Erythroblast (primary cell): Measurements from ENCODE around the gene NUMBL.

Experiments used
- GATA1 ChIP-seq: IDR thresholded peaks from 2 replicates; pipeline ENCODE4 v1.6.1; 2011; ENCODE audit warnings: low read depth, mild to moderate bottlenecking, control low read depth, low read length, moderate library complexity
- POLR2A ChIP-seq: IDR thresholded peaks from 2 replicates; pipeline ENCODE4 v1.6.1; 2011; ENCODE audit warnings: mild to moderate bottlenecking, low read length

GRCh38 chr19:40672573-40673299 lies 17.7 kb downstream of the NUMBL start:
- TF ChIP-seq POLR2A (no peak), GATA1 (no peak)
